ENCODE results near the gene TSPAN5. TPM values are rescaled to one million over a fixed set of nuclear protein-coding genes. Genes with fewer than 3 reads are reported as not detected.
"Not testable (repeated sequence)": the region's sequence is repeated elsewhere in the genome, so short reads cannot be mapped to it uniquely, and the experiment has no call there.

The TSPAN5 gene
- total RNA-seq, 1 experiment from 2014 or later: 18.4 TPM

DNA sequence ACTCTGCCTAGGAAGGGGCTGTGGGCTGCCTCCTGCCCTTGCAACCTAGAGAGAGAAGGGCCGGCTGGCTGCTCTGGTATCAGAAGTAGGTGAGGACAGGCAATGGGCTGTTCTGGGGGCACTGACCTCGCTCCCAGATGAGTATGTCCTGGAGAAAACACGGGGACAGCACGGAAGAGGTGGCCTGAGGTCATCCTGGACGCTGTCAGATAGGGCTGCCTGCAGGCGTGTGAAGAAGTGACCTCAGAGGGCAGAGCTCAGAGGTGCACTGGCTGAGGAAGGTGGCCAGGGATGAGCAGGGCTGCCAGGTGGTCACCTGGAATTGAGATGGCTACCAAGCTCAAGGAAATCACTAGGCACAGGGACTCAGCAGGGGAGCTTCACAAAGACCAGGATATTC is 159.6 kb downstream of the TSPAN5 start:
- DNase-seq (ENCODE audit: low spot score): no peak

DNA sequence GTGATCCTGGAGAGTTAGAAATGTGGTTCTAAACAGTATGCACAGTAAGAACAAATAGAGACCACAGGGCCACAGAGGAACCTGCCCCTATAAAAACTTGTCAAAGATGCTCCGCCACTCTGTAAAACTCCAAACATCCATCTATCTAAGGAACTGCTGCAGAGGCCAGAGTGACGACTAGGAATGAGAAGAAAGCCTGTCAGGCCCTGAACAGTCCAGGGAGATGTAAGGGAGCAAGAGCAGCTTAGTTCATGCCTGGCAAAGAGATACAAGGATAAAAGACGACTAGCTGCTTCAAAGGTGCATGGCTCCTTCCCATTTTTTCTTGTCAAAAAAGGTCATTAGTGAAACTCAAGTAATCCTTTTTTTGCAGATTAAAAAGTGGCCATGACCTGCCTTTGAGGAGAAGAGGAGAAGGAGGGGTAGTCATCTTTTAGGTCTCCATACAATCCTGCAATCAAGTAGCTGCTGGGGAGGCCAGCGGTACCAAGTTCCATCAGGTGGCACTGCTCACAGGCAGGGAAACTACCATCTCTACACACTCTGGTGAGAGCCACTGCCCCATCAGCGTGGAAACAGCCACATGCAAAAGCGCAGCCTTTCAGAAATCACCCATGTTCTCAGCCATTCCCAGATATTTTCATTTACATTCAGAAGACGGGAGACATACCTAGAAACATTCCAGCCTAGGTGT is 162.1 kb downstream of the TSPAN5 start:
- no peak for DNase-seq (ENCODE audit: low spot score)

DNA sequence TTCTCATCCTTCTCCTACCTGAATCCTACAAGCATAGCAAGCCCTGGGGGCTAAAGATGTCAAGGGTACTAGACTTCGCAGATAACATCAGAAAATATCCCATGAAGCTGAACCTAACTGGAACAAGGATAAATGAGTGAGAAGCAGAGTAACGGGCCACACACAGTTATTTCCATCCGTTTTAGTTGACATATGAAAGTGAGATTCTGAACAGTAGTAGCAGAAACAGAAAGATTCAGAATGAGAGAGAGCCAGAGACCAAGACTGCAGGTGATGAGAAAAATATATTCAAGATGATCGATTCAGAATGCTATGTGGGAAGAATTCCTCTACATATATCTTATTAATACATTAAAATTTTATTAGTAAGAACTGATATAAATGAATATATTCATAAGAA is 165.1 kb downstream of the TSPAN5 start:
- DNase-seq (ENCODE audit: low spot score): no peak

DNA sequence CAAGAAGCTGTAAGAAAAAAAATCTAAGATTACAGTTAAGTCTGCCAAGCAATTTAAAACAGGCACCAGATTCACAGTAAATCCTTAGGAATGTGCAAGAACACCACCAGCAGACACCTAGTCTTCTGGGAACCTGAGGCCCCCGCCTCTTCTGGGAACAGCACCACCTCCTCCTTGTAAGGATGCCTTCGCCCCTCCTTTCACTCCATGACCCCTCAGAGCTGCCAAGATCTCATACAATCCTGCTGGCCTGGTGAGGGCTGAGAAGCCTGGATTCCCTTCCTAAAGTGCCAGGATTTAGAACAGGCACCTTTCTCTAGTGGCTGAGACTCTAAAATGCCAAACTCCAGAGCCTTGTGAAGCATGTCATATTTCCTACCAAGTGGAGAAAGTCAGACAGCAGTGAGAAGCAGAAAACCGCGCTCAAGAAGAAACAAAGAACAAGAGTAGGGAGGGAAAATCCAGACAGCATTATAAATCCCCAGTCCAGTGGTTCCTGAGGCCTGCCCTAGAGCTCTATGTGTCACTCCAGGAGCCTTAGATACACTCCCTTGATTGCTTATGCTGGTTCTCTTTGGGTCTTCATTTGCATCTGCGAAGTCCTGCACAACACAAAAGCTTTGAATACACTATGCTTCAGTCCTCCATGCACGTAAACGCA is 166.4 kb downstream of the TSPAN5 start:
- DNase-seq (ENCODE audit: low spot score): no peak

GRCh38 chr4:98490251-98490650 is 168.2 kb downstream of the TSPAN5 start:
- DNase-seq (ENCODE audit: low spot score): no peak

DNA sequence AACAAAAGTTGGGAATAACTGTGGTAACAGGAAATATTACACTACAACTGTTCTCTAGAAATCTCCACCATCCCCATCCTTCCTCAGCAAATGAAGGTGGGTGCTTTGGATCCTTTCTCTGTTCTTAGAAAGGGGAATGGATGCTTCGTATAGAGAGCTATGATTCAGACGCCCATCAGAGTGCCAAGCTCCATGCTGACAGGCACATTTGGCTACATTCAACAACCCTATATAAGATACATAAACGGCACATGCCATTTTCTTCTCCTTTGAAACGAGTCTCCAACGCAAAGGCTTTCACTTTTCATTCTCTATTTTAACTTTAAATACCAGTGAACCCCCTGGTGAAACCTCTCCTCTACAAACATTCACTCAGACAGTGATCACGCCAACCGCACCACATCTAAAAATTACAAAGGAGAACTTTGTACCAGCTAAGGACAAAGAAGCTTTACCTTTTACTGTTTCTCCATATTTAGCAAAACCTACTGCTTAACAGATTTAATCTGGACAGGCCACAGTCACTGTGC is 172.5 kb downstream of the TSPAN5 start:
- DNase-seq (ENCODE audit: low spot score): no peak

DNA sequence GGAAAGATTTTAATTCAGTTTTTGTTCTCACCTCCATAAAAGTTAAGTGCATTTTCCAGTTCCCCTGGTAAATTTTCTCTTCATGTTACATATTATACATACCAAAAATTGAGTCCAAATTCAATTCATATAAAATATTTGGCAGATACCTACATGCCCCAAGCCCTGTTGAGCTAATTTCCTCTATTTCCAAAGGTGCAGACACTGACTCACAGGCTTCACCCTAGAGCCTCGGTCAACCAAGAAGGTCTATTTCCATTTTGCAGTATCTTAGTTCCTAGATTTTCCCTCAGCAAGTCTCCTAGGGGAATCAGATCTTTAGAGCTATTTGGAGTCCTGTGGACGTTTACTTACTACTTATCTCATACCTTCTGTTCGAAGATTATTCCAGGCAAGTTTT is 174.4 kb downstream of the TSPAN5 start:
- no peak for DNase-seq (ENCODE audit: low spot score)

- peak; percentile 32 for DNase-seq (ENCODE audit: low spot score)
These were observed 175.3 kb downstream of the TSPAN5 start for GRCh38 chr4:98482847-98483806.

- DNase-seq (ENCODE audit: low spot score): no peak
These were observed 175.9 kb downstream of the TSPAN5 start for GRCh38 chr4:98482503-98482846.

GRCh38 chr4:98481167-98481566 is 177.2 kb downstream of the TSPAN5 start:
- no peak for DNase-seq (ENCODE audit: low spot score)

DNA sequence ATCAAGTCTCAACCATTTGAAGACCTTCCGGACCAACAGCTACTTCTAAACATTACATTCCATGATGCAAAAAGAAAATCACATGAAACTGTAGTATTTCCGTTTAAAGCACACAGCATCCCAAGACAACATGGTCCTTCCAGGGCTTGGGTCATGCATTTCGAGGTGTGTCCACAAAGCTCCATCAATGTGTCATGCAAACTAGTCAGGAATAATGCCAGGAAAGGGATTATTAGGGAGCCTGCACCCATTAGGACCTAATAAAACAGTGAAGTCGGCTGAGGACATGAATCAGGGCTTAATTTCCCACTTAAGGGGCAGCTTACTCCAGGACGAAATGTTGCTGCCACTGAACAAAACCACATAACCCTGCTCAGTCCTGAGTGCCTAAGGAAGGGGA is 177.9 kb downstream of the TSPAN5 start:
- DNase-seq (ENCODE audit: low spot score): no peak

DNA sequence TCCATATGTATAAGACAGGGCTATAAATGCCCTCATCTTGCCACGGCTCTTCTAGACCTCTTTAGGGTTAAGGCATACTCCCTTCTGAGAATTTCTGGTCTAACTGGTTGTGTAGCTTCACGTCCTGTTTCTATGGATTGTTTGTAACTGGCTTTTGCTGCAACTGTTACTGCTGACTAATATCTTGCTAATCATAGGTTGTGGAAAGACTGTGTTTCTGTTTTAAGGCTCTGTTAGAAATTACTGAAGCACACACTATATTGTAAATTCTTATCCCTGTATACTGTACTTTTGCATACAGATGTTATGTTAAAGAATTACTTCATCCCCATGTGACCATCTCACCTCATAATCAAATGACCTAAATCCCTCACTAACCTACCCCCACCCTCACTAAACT is 178.8 kb downstream of the TSPAN5 start:
- DNase-seq (ENCODE audit: low spot score): not testable (repeated sequence)

- DNase-seq (ENCODE audit: low spot score): no peak
These were observed 181.5 kb downstream of the TSPAN5 start for GRCh38 chr4:98476891-98477290.

GRCh38 chr4:98474408-98474844 is 184.0 kb downstream of the TSPAN5 start:
- peak; percentile 24 for DNase-seq (ENCODE audit: low spot score)

DNA sequence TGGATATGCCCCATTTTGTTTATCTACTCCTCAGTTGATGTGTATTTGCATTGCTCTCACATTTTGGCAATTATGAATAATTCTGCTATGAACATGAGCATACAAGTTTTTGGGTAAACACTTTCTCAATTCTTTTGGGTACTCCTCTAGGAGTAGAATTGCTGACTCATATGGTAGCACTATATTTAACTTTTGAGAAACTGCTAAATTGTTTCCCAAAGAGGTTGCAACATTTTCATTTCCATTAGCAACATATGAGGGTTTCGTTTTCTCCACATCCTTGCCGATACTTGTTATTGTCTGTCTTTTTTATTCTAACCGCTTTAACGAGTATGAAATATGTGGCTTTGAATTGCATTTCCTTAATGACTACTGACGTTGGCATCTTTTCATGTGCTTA is 185.4 kb downstream of the TSPAN5 start:
- DNase-seq (ENCODE audit: low spot score): no peak

- peak; percentile 92 for DNase-seq (ENCODE audit: low spot score)
These were observed 187.6 kb downstream of the TSPAN5 start for GRCh38 chr4:98470831-98471230.

DNA sequence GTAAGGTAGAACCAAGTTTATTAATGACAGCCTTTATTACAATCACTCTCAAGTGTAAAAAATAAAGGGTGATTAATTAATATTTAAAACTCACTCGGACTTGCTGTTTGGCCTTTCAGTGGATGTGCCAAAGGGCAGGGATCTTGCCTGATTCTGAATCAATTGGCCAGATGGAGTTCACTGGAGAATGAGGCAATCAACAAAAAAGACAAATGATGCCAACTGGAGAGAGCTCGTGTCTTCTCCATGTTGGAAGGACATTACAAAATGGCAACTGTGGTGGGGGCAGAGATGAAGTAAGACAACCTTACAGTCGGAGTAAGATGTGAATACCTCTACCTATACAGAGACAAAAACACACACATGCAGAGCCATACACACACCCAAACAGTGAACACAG is 188.0 kb downstream of the TSPAN5 start:
- no peak for DNase-seq (ENCODE audit: low spot score)

DNA sequence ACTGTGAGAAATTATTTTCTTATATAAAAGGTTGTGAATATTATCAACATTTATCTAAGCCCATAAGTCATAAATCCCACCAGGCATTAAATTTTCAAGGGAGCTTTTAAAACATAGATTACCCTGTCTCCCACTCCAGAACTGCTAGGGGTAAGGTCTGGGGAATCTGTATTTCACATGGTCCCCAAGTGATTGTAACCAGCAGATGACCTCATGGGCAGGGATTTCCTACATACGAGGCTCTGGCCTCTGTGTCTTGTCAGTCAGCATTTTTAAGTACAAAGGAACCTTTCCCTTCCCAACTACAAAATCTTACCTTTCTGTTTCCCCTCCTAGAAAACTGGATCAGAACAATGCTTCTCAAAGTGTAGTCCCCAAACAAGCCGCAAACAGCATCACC is 188.6 kb downstream of the TSPAN5 start:
- DNase-seq (ENCODE audit: low spot score): no peak

GRCh38 chr4:98468709-98469108 is 189.7 kb downstream of the TSPAN5 start:
- DNase-seq (ENCODE audit: low spot score): no peak

- peak; percentile 79 for DNase-seq (ENCODE audit: low spot score)
These were observed 190.8 kb downstream of the TSPAN5 start for GRCh38 chr4:98467627-98468072.

- no peak for DNase-seq (ENCODE audit: low spot score)
These were observed 191.4 kb downstream of the TSPAN5 start for GRCh38 chr4:98466868-98467599.
